ENCODE data around the gene HIF1AN.

Gene HIF1AN

DNA sequence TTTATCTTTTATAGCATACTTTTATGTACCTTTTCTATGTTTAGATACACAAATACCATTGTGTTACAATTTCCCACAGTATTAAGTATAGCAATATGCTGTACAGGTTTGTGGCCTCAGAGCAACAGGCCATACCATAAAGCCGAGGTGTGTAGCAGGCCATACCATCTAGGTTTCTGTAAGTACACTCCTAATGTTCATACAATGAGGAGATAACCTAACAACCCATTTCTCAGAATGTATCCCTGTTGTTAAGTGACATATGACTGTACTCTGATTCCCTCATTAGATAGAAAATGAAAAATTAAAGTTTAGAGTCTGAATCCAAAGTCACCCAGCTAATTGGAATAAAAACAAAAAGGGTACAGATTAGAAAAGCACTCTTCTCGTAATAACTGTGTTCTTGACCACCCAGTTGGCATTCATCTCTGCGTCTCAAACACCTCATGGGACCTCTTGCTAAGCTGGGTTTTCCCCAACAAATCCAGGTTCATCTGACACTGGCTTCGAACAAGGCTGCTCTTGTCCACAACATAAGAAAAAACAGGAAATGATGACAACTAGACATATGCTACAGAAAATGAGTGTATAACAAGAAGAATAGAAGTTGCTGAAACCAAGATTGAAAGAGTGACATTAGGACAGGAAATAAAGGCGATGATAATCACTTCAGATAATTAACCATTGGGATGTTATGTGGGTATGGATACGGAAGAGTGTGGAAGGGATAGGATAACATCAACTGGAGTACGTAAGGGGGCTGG lies 7.4 kb upstream of the HIF1AN start:
- H2AFZ ChIP-seq (ENCODE audit: low read depth, low read length, severe bottlenecking) = no peak overlapping the region
- peak overlapping the region; percentile 88 for H3K9ac ChIP-seq (ENCODE audit: low read length)
- H4K20me1 ChIP-seq (ENCODE audit: low read depth, low read length) = no peaks in the 10 kb centered on the region
- peak overlapping the region; percentile 0; the same call in 1 of the 2 replicates for H3K27ac ChIP-seq (ENCODE audit: low read depth, low read length)
- peaks cover 3% of the 10 kb centered on the region; the same call in 1 of the 2 replicates for H3K36me3 ChIP-seq (ENCODE audit: low read length)
- H3K9me3 ChIP-seq (ENCODE audit: insufficient read depth, low read length) = no peaks in the 10 kb centered on the region
- H3K79me2 ChIP-seq (ENCODE audit: insufficient read depth, low read length) = peaks cover 18% of the 10 kb centered on the region
- peak overlapping the region; percentile 81 for H3K4me2 ChIP-seq (ENCODE audit: low read depth, low read length, poor library complexity, severe bottlenecking)
- peak overlapping the region; percentile 72 for H3K4me3 ChIP-seq (ENCODE audit: insufficient read depth, low read length, poor library complexity, severe bottlenecking)
- no peaks in the 10 kb centered on the region for H3F3A ChIP-seq (ENCODE audit: insufficient read depth)
- H3K27me3 ChIP-seq (ENCODE audit: low read length) = no peaks in the 10 kb centered on the region
- no peak for TF ChIP-seq EZH2phosphoT487 (conservative IDR thresholded peaks at IDR 0.05; ENCODE audit: low read length)
- TF ChIP-seq, protein P1, sequence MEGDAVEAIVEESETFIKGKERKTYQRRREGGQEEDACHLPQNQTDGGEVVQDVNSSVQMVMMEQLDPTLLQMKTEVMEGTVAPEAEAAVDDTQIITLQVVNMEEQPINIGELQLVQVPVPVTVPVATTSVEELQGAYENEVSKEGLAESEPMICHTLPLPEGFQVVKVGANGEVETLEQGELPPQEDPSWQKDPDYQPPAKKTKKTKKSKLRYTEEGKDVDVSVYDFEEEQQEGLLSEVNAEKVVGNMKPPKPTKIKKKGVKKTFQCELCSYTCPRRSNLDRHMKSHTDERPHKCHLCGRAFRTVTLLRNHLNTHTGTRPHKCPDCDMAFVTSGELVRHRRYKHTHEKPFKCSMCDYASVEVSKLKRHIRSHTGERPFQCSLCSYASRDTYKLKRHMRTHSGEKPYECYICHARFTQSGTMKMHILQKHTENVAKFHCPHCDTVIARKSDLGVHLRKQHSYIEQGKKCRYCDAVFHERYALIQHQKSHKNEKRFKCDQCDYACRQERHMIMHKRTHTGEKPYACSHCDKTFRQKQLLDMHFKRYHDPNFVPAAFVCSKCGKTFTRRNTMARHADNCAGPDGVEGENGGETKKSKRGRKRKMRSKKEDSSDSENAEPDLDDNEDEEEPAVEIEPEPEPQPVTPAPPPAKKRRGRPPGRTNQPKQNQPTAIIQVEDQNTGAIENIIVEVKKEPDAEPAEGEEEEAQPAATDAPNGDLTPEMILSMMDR (IDR thresholded peaks at IDR 0.05; ENCODE audit: insufficient read depth, low read length, poor library complexity, severe bottlenecking) = no peak
- H3K9me2 ChIP-seq (replicated peaks; ENCODE audit: insufficient read depth, low read length) = no peaks in the 10 kb centered on the region

DNA sequence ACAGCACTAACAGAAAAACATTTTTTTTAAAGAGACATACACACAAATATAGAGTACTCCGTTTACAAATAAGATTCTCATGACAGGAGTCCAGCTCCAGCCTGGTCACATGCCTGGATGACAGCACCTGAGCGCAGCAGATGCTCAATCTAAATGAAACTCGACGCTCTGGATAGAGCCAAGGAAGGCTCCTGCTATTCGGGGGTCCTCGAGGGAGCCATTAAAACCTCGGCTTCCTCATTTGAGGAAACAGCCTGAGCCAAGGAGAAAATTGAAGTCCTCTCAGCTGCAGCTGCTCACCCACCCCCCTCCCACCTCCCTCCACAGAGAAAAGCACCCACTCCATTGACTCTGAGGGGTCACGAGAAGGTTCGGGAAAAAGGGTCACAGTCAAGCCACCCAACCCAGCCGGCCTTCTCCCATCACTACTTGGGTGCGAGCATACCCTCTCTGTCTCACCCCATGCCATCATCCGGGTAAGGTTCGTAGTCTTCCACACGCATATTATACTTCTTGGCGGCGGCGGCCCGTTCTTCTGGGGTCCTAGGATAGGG lies 6.7 kb upstream of the HIF1AN start:
- Histone ChIP-seq H3K9ac (ENCODE audit: low read length) (peak overlapping the region; percentile 88), H2AFZ (ENCODE audit: low read depth, low read length, severe bottlenecking) (peak overlapping the region; percentile 86), H3F3A (ENCODE audit: insufficient read depth) (no peaks in the 10 kb centered on the region), H3K27ac (ENCODE audit: low read depth, low read length) (peak overlapping the region; percentile 41), H3K4me3 (ENCODE audit: insufficient read depth, low read length, poor library complexity, severe bottlenecking) (peak overlapping the region; percentile 72), H3K9me2 (replicated peaks; ENCODE audit: insufficient read depth, low read length) (no peaks in the 10 kb centered on the region), H3K4me2 (ENCODE audit: low read depth, low read length, poor library complexity, severe bottlenecking) (peak overlapping the region; percentile 81), H3K9me3 (ENCODE audit: insufficient read depth, low read length) (no peaks in the 10 kb centered on the region), H3K27me3 (ENCODE audit: low read length) (no peaks in the 10 kb centered on the region), H3K36me3 (ENCODE audit: low read length) (peaks cover 3% of the 10 kb centered on the region; the same call in 1 of the 2 replicates), H4K20me1 (ENCODE audit: low read depth, low read length) (no peaks in the 10 kb centered on the region), H3K79me2 (ENCODE audit: insufficient read depth, low read length) (peaks cover 18% of the 10 kb centered on the region)
- TF ChIP-seq EZH2phosphoT487 (conservative IDR thresholded peaks at IDR 0.05; ENCODE audit: low read length) = no peak
- TF ChIP-seq, protein P1 (IDR thresholded peaks at IDR 0.05; ENCODE audit: insufficient read depth, low read length, poor library complexity, severe bottlenecking) = no peak

DNA sequence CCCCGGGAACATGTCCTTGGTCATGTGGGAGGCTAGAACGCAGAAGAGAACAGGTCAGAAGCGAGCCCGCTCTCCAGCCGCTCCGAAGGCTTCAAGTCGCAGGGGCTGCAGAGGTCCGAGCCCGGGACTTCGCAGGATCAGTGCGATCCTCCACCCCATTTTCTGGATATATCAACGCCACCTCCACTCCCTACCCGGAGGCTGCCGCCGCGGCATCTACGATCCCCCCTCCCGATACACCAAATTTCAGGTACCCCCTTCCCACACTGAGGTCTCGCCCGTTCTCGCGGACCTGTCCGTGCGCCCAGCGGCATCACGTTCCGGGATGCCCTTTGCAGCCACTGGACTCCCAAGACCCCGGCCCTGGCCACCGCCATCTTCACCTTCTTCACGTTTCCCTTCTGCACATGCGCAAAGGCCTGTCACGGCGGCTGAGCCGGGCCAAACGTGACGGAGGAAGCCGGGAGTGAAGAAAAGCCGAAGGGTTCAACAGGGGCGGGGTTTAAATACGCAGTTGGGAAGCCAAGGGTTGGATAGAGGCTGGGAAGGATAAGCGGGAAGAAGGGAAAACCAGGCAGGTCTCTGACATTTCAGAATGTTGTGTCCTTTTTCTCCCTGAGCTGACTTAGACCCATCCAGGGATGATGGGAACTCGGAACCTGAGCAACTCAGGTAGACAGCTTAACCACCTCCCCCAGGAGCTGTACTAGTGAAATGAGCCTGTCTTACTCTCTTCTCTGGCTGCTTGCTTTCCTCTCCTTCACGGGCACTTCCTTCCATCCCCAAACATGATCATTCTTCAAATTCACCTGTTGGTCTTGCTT lies 6.1 kb upstream of the HIF1AN start, which contains the start of gene NDUFB8:
NDUFB8 (minus strand) TSS at position 397 of the 824 bp plus-strand sequence; CDS start at position 377, 20 bp downstream.
- Histone ChIP-seq H3K4me3 (ENCODE audit: insufficient read depth, low read length, poor library complexity, severe bottlenecking) (peak within 1 kb of the TSS; percentile 72), H3F3A (ENCODE audit: insufficient read depth) (no peaks in the 10 kb centered on the region), H3K9me3 (ENCODE audit: insufficient read depth, low read length) (no peaks in the 10 kb centered on the region), H3K9ac (ENCODE audit: low read length) (peak within 1 kb of the TSS; percentile 88), H3K36me3 (ENCODE audit: low read length) (peaks cover 3% of the 10 kb centered on the region; the same call in 1 of the 2 replicates), H3K79me2 (ENCODE audit: insufficient read depth, low read length) (peaks cover 18% of the 10 kb centered on the region), H3K9me2 (replicated peaks; ENCODE audit: insufficient read depth, low read length) (no peaks in the 10 kb centered on the region), H2AFZ (ENCODE audit: low read depth, low read length, severe bottlenecking) (peak within 1 kb of the TSS; percentile 86), H4K20me1 (ENCODE audit: low read depth, low read length) (no peaks in the 10 kb centered on the region), H3K27me3 (ENCODE audit: low read length) (no peaks in the 10 kb centered on the region), H3K4me2 (ENCODE audit: low read depth, low read length, poor library complexity, severe bottlenecking) (peak within 1 kb of the TSS; percentile 81), H3K27ac (ENCODE audit: low read depth, low read length) (peak within 1 kb of the TSS; percentile 41)
- TF ChIP-seq, protein P1 (IDR thresholded peaks at IDR 0.05; ENCODE audit: insufficient read depth, low read length, poor library complexity, severe bottlenecking) = no peak
- no peak for TF ChIP-seq EZH2phosphoT487 (conservative IDR thresholded peaks at IDR 0.05; ENCODE audit: low read length)

All from SU-DHL-6 (cell line).